H1 (cell line): ENCODE results near the gene SPACA9. TPM values are rescaled to one million over a fixed set of nuclear protein-coding genes. Genes with fewer than 3 reads are reported as not detected.

Source experiments
- CTCF ChIA-PET: fragments of 300-600 bp; sonication (Branson Sonifier 250); formaldehyde crosslinking; loops from one replicate; lab custom pipeline; 2021; ENCODE audit not compliant: partially characterized antibody; lab: Charles Lee
- POLR2A ChIA-PET: fragments of 300-600 bp; sonication (Branson Sonifier 250); formaldehyde crosslinking; loops from one replicate; lab custom pipeline; 2021; ENCODE audit warnings: inconsistent platforms; ENCODE audit not compliant: partially characterized antibody; lab: Charles Lee
- DNase-seq, 2 experiments: peaks; one replicate each; pipeline versions ENCODE4 v3.0.0 to v3.0.0-alpha.2; 2010 to 2022; ENCODE audit warnings: low spot score in 2 of 2, low read depth in 1 of 2, mixed read lengths in 1 of 2
- FAIRE-seq: peaks from 2 replicates; lab custom pipeline; 2011; peaks lifted over from hg19 to GRCh38; lab: Jason Lieb, UNC
- H2AFZ ChIP-seq: 2 replicates; pipeline ENCODE4 v1.8.1; 2012; ENCODE audit warnings: low read length, inconsistent platforms
- H2AK5ac ChIP-seq: 2 replicates; pipeline ENCODE4 v1.6.1; 2013; ENCODE audit warnings: low read depth, low read length
- H2BK120ac ChIP-seq: replicated peaks from 2 replicates; pipeline ENCODE3; 2013; ENCODE audit warnings: low read depth, low read length, inconsistent platforms
- H2BK12ac ChIP-seq: 2 replicates; pipeline ENCODE4 v1.6.1; 2013; ENCODE audit warnings: low read depth, low read length
- H2BK15ac ChIP-seq: 2 replicates; pipeline ENCODE4 v1.6.1; 2013; ENCODE audit warnings: low read length
- H2BK20ac ChIP-seq: 2 replicates; pipeline ENCODE4 v1.6.1; 2013; ENCODE audit warnings: low read length
- H2BK5ac ChIP-seq: 2 replicates; pipeline ENCODE4 v1.6.1; 2013; ENCODE audit warnings: low read depth, low read length
- H3K14ac ChIP-seq: 2 replicates; pipeline ENCODE4 v1.6.1; 2013; ENCODE audit warnings: inconsistent platforms; ENCODE audit not compliant: insufficient read length
- H3K18ac ChIP-seq: 2 replicates; pipeline ENCODE4 v1.6.1; 2013; ENCODE audit warnings: low read length; ENCODE audit errors: extremely low read depth
- H3K23ac ChIP-seq: 2 replicates; pipeline ENCODE4 v1.6.1; 2013; ENCODE audit warnings: inconsistent platforms; ENCODE audit not compliant: insufficient read length
- H3K23me2 ChIP-seq: 2 replicates; pipeline ENCODE4 v1.6.1; 2013; ENCODE audit warnings: low read depth, low read length
- H3K27ac ChIP-seq: 2 replicates; pipeline ENCODE4 v1.6.1; 2011; ENCODE audit warnings: low read depth, low read length, inconsistent platforms
- H3K27me3 ChIP-seq, 4 experiments: replicated peaks in 1 of 4; 1 replicate in 1 of 4; 2 replicates in 3 of 4; pipeline versions ENCODE4 v1.6.1 to v1.8.1; 2011 to 2013; ENCODE audit warnings: low read length in 3 of 4, mild to moderate bottlenecking in 3 of 4, inconsistent platforms in 2 of 4, mixed read lengths in 2 of 4, moderate library complexity in 1 of 4; ENCODE audit not compliant: control insufficient read depth in 3 of 4, insufficient read depth in 3 of 4; ENCODE audit errors: extremely low read depth in 1 of 4
- H3K36me3 ChIP-seq, 4 experiments: 2 replicates each; pipeline versions ENCODE4 v1.6.1 to v1.8.1; 2011 to 2013; ENCODE audit warnings: mild to moderate bottlenecking in 4 of 4, low read length in 3 of 4, moderate library complexity in 2 of 4, control low read depth in 1 of 4, inconsistent platforms in 1 of 4; ENCODE audit not compliant: insufficient read depth in 4 of 4, control insufficient read depth in 2 of 4
- H3K4ac ChIP-seq: replicated peaks from 2 replicates; pipeline ENCODE3; 2013; ENCODE audit warnings: low read length, low read depth, mixed read lengths, inconsistent platforms; ENCODE audit not compliant: insufficient read length
- H3K4me1 ChIP-seq, 4 experiments: replicated peaks in 1 of 4; 1 replicate in 1 of 4; 2 replicates in 3 of 4; pipeline versions ENCODE4 v1.6.1 to v1.8.1; 2011 to 2013; ENCODE audit warnings: low read length in 3 of 4, inconsistent platforms in 2 of 4, mixed read lengths in 1 of 4; ENCODE audit not compliant: insufficient read depth in 4 of 4, control insufficient read depth in 3 of 4
- H3K4me2 ChIP-seq, 2 experiments: 2 replicates each; pipeline versions ENCODE4 v1.6.1 to v1.8.1; 2011 to 2013; ENCODE audit warnings: low read depth in 2 of 2, low read length in 2 of 2, control low read depth in 1 of 2, inconsistent platforms in 1 of 2, mild to moderate bottlenecking in 1 of 2; ENCODE audit not compliant: insufficient read depth in 1 of 2
- H3K4me3 ChIP-seq, 4 experiments: fragments of 200-600, 300-600 bp in 1 of 4; sonication (generic), shearing (Covaris generic), sonication (Bioruptor Twin) in 1 of 4; 2 replicates each; pipeline versions ENCODE4 v1.5.1 to v1.8.1; 2011 to 2016; ENCODE audit warnings: low read length in 4 of 4, low read depth in 3 of 4, control low read depth in 2 of 4, inconsistent platforms in 2 of 4, mild to moderate bottlenecking in 2 of 4, mixed read lengths in 1 of 4, moderate library complexity in 1 of 4; ENCODE audit not compliant: insufficient read depth in 2 of 4; ENCODE audit errors: extremely low read depth in 1 of 4
- H3K56ac ChIP-seq: replicated peaks from 2 replicates; pipeline ENCODE3; 2013; ENCODE audit warnings: low read depth, mild to moderate bottlenecking, mixed read lengths, low read length, inconsistent platforms; ENCODE audit not compliant: insufficient read length
- H3K79me1 ChIP-seq: 2 replicates; pipeline ENCODE4 v1.6.1; 2013; ENCODE audit warnings: low read depth, low read length, control low read depth
- H3K79me2 ChIP-seq, 2 experiments: 2 replicates each; pipeline versions ENCODE4 v1.6.1 to v1.8.1; 2012 to 2013; ENCODE audit warnings: low read length in 2 of 2, mild to moderate bottlenecking in 2 of 2, inconsistent platforms in 1 of 2; ENCODE audit not compliant: insufficient read depth in 2 of 2, control insufficient read depth in 1 of 2
- H3K9ac ChIP-seq, 4 experiments: replicated peaks in 1 of 4; 1 replicate in 1 of 4; 2 replicates in 3 of 4; pipeline versions ENCODE4 v1.6.1 to v1.8.1; 2011 to 2013; ENCODE audit warnings: low read depth in 3 of 4, low read length in 3 of 4, control low read depth in 2 of 4, mild to moderate bottlenecking in 2 of 4, moderate library complexity in 2 of 4, inconsistent platforms in 1 of 4; ENCODE audit errors: extremely low read depth in 1 of 4
- H3K9me3 ChIP-seq, 2 experiments: 2 replicates each; pipeline versions ENCODE4 v1.6.1 to v1.8.1; 2012 to 2013; ENCODE audit warnings: mild to moderate bottlenecking in 2 of 2, moderate library complexity in 2 of 2, control low read depth in 1 of 2, inconsistent platforms in 1 of 2, low read depth in 1 of 2, low read length in 1 of 2, mixed read lengths in 1 of 2; ENCODE audit not compliant: insufficient read depth in 2 of 2
- H4K20me1 ChIP-seq, 2 experiments: replicated peaks in 1 of 2; 2 replicates each; pipeline versions ENCODE3 to v1.8.1; 2011 to 2013; ENCODE audit warnings: inconsistent platforms in 2 of 2, low read length in 2 of 2, mild to moderate bottlenecking in 1 of 2; ENCODE audit not compliant: insufficient read depth in 2 of 2, control insufficient read depth in 1 of 2
- H4K5ac ChIP-seq: 2 replicates; pipeline ENCODE4 v1.6.1; 2013; ENCODE audit warnings: low read length, low read depth, mixed read lengths, inconsistent platforms; ENCODE audit not compliant: insufficient read length
- H4K8ac ChIP-seq: 2 replicates; pipeline ENCODE4 v1.8.0; 2013; ENCODE audit warnings: mild to moderate bottlenecking, moderate library complexity, low read length, inconsistent platforms; ENCODE audit not compliant: insufficient read depth; ENCODE audit errors: extremely low read depth
- H4K91ac ChIP-seq: replicated peaks from 2 replicates; pipeline ENCODE3; 2013; ENCODE audit warnings: low read length, mixed read lengths, inconsistent platforms; ENCODE audit not compliant: insufficient read length
- CTBP2 ChIP-seq: IDR thresholded peaks from 2 replicates; pipeline ENCODE4 v1.7.0; 2011; ENCODE audit warnings: borderline replicate concordance, mild to moderate bottlenecking, moderate library complexity, mixed read lengths, low read length; ENCODE audit not compliant: insufficient read depth, insufficient read length
- MAFK ChIP-seq: IDR thresholded peaks from 2 replicates; pipeline ENCODE4 v1.6.1; 2012; ENCODE audit warnings: low read depth, mild to moderate bottlenecking, improper control_type of control experiment, low read length
- RBBP5 ChIP-seq: IDR thresholded peaks from 2 replicates; pipeline ENCODE4 v1.7.1; 2012; ENCODE audit warnings: low read depth, mild to moderate bottlenecking, inconsistent platforms, low read length, moderate library complexity, borderline replicate concordance
- SP1 ChIP-seq: IDR thresholded peaks from 2 replicates; pipeline ENCODE4 v1.6.1; 2011; ENCODE audit warnings: low read depth, low read length
- WGBS, 2 experiments: shearing (Covaris generic) in 1 of 2; methylation state at CpG; one replicate each; pipeline versions ENCODE4 v1.1.6 to v1.1.7; 2013 to 2015; ENCODE audit warnings: low lambda C conversion rate in 2 of 2, mixed read lengths in 2 of 2, inconsistent platforms in 1 of 2, low coverage in 1 of 2, missing lambda C conversion rate in 1 of 2; ENCODE audit not compliant: insufficient replicate concordance in 2 of 2, insufficient coverage in 1 of 2, insufficient read length in 1 of 2; ENCODE audit errors: extremely low coverage in 1 of 2, missing lambda C conversion rate in 1 of 2; 5-methylcytosine and 5-hydroxymethylcytosine counted together
- polyA plus RNA-seq, 7 experiments: library from polyadenylated mRNA; depleted of rRNA in 3 of 7; stranded (reverse) in 5 of 7; unstranded in 2 of 7; fragments of >200 nt in 5 of 7; fragments of 200-250 nt in 2 of 7; gene quantifications; 1 replicate in 5 of 7; 2 replicates in 1 of 7; 4 replicates in 1 of 7; pipeline versions ENCODE4 v1.2.1 to v1.2.3, GENCODE V29; 2011 to 2013; ENCODE audit warnings: missing spikeins in 2 of 7, mixed read lengths in 2 of 7
- total RNA-seq: library from RNA; stranded (reverse); fragmentation: NEBNext Ultra II Directional; extraction: Animal tissue kit (Norgen Biotek cat#: 25700); gene quantifications from 2 replicates; pipeline ENCODE4 v1.2.1, GENCODE V29; 2021

SPACA9 gene
- total and polyA plus RNA-seq, 2 of the 8 experiments (the other 6 are each of a cell fraction or from before 2014, with no cell fraction given): 0.63 to 1.3 TPM

GRCh38 chr9:132939169-132939568 is 60.5 kb downstream of the SPACA9 start:
- Histone ChIP-seq H3K36me3 (peaks cover 0 to 7% (median 0%) of the 10 kb centered on the region in 4 experiments; a peak in 1 of 8 replicates), H2BK20ac (no peak overlapping the region), H2BK120ac (no peak overlapping the region), H4K91ac (no peak overlapping the region), H3K56ac (no peak overlapping the region), H3K27me3 (no peaks in the 10 kb centered on the region), H2BK5ac (no peak overlapping the region), H3K23ac (no peak overlapping the region), H3K9me3 (no peaks in the 10 kb centered on the region), H2AK5ac (no peak overlapping the region), H3K9ac (no peak overlapping the region), H2BK12ac (no peak overlapping the region), H4K5ac (no peak overlapping the region), H3K23me2 (peaks cover 4% of the 10 kb centered on the region; the same call in 1 of the 2 replicates), H4K20me1 (peaks cover 0 to 7% of the 10 kb centered on the region in 2 experiments), H3K18ac (no peak overlapping the region), H3K79me2 (peaks cover 12 to 88% of the 10 kb centered on the region in 2 experiments), H2AFZ (no peak overlapping the region), H3K4me3 (no peak overlapping the region), H4K8ac (no peak overlapping the region), H3K27ac (no peak overlapping the region), H2BK15ac (no peak overlapping the region), H3K4ac (no peak overlapping the region), H3K4me2 (no peak overlapping the region), H3K14ac (no peak overlapping the region), H3K79me1 (peaks cover 14% of the 10 kb centered on the region), H3K4me1 (peaks cover 3 to 9% (median 4%) of the 10 kb centered on the region in 4 experiments; a peak in 5 of 7 replicates)
- 72% methylated on average over 1 of the region's 1 CpG; no CpG with 5 or more reads in 1 of the 2 experiments for WGBS, 2 experiments
- ChIA-PET POLR2A (no interaction called here), CTCF (interaction anchor here (1.3 to 1.9 kb wide), 2 partner anchors 38 to 90 kb away, joined by 4 to 6 read pairs; no protein-coding TSS in a partner anchor)
- no peak for TF ChIP-seq CTBP2
- TF ChIP-seq MAFK: no peak
- TF ChIP-seq SP1: no peak
- no peak for TF ChIP-seq RBBP5
- FAIRE-seq (no peak), DNase-seq (no peak)

Other genes with a start within 250 kb of the SPACA9 start
- 23.7 and 25.2 TPM in 2 replicates for gene DDX31, start 208.9 kb upstream of the SPACA9 start, total RNA-seq
- 6.3 and 9.5 TPM in 2 replicates for gene DDX31, start 208.9 kb upstream of the SPACA9 start, polyA plus RNA-seq (2011; rRNA removed)
- 36.9 and 39.2 TPM in 2 replicates for gene GTF3C4, start 208.4 kb upstream of the SPACA9 start, total RNA-seq
- 6.3 and 6.8 TPM in 2 replicates for gene GTF3C4, start 208.4 kb upstream of the SPACA9 start, polyA plus RNA-seq (2011; rRNA removed)
- gene AK8, start 614 bp upstream of the SPACA9 start, total RNA-seq: 0.48 and 0.52 TPM in 2 replicates
- 0.35 and 0.39 TPM in 2 replicates for gene AK8, start 614 bp upstream of the SPACA9 start, polyA plus RNA-seq (2011; rRNA removed)
- gene TSC1, start 65.7 kb downstream of the SPACA9 start, total RNA-seq: 39.1 and 46.0 TPM in 2 replicates
- gene TSC1, start 65.7 kb downstream of the SPACA9 start, polyA plus RNA-seq (2011; rRNA removed): 36.2 and 37.2 TPM in 2 replicates
- 0.09 and 0.71 TPM in 2 replicates for gene GFI1B, start 99.8 kb downstream of the SPACA9 start, total RNA-seq
- 0.11 and 0.20 TPM in 2 replicates for gene GFI1B, start 99.8 kb downstream of the SPACA9 start, polyA plus RNA-seq (2011; rRNA removed)
- gene GTF3C5, start 152.1 kb downstream of the SPACA9 start, total RNA-seq: 87.1 and 89.4 TPM in 2 replicates
- gene GTF3C5, start 152.1 kb downstream of the SPACA9 start, polyA plus RNA-seq (2011; rRNA removed): 78.7 and 104 TPM in 2 replicates
- 2.5 and 3.4 TPM in 2 replicates for gene CEL, start 183.1 kb downstream of the SPACA9 start, total RNA-seq
- gene CEL, start 183.1 kb downstream of the SPACA9 start, polyA plus RNA-seq (2011; rRNA removed): 1.8 and 2.7 TPM in 2 replicates
- gene RALGDS, start 242.3 kb downstream of the SPACA9 start, total RNA-seq: 11.2 and 14.5 TPM in 2 replicates
- gene RALGDS, start 242.3 kb downstream of the SPACA9 start, polyA plus RNA-seq (2011; rRNA removed): 25.5 and 29.3 TPM in 2 replicates